ENCODE results near the gene SPEN. TPM values are rescaled to one million over a fixed set of nuclear protein-coding genes. Genes with fewer than 3 reads are reported as not detected.
"Not testable (repeated sequence)": the region's sequence is repeated elsewhere in the genome, so short reads cannot be mapped to it uniquely, and the experiment has no call there.

SPEN gene
- total RNA-seq, 1 donor from 2014 or later, result 33.5 TPM

DNA sequence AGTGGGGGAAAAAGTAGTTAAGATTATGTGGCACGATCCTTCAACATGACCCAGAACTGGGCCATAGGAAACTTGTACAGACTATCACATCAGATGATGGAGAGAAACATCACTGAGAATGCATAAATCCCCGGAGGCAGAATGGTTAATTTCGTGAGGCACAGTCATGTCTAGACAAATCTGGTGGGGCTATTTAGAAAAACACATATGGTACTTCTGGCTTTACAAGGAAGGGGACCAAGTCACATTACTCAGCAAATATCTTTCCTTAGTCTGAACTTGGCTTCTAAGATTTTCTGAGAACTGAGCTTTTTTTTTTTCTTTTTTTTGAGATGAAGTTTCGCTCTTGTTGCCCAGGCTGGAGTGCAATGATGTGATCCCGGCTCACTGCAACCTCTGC, 30.8 kb upstream of the SPEN start:
- H3K4me3 Mint-ChIP-seq (ENCODE audit: unreplicated experiment), result no peak overlapping the region
- no peaks in the 10 kb centered on the region for H3K4me1 Mint-ChIP-seq (ENCODE audit: unreplicated experiment)
- H3K27ac Mint-ChIP-seq (ENCODE audit: unreplicated experiment), result no peak overlapping the region
- no peaks in the 10 kb centered on the region for H3K27me3 Mint-ChIP-seq (ENCODE audit: unreplicated experiment)
- no peaks in the 10 kb centered on the region for H3K9me3 Mint-ChIP-seq (ENCODE audit: unreplicated experiment)
- DNase-seq (ENCODE audit: low spot score), result no peak
- TF ChIP-seq, protein P1, sequence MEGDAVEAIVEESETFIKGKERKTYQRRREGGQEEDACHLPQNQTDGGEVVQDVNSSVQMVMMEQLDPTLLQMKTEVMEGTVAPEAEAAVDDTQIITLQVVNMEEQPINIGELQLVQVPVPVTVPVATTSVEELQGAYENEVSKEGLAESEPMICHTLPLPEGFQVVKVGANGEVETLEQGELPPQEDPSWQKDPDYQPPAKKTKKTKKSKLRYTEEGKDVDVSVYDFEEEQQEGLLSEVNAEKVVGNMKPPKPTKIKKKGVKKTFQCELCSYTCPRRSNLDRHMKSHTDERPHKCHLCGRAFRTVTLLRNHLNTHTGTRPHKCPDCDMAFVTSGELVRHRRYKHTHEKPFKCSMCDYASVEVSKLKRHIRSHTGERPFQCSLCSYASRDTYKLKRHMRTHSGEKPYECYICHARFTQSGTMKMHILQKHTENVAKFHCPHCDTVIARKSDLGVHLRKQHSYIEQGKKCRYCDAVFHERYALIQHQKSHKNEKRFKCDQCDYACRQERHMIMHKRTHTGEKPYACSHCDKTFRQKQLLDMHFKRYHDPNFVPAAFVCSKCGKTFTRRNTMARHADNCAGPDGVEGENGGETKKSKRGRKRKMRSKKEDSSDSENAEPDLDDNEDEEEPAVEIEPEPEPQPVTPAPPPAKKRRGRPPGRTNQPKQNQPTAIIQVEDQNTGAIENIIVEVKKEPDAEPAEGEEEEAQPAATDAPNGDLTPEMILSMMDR (IDR thresholded peaks at IDR 0.05; ENCODE audit: unreplicated experiment), result no peak
- no peaks in the 10 kb centered on the region for H3K36me3 Mint-ChIP-seq (ENCODE audit: low read depth, unreplicated experiment)

DNA sequence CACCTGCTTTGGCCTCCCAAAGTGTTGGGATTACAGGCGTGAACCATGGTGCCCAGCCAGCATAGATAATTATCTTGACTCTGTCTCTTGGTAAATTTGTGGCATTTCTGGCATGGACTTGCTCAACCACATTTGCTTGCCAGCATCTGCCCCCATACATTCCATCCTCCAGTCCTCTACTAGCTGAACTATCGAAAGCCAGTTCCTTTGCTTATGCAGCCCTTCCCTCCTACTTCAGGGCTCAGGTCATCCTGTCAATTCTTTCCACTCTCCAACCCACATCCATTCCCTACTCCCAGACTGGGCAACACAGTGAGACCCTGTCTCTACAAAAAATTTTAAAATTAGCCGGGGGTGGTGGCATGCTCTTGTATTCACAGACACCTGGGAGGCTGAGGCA, 27.0 kb upstream of the SPEN start:
- no peaks in the 10 kb centered on the region for H3K9me3 Mint-ChIP-seq (ENCODE audit: unreplicated experiment)
- H3K4me3 Mint-ChIP-seq (ENCODE audit: unreplicated experiment), result no peak overlapping the region
- DNase-seq (ENCODE audit: low spot score), result no peak
- peak overlapping the region; percentile 40 for H3K27ac Mint-ChIP-seq (ENCODE audit: unreplicated experiment)
- no peaks in the 10 kb centered on the region for H3K4me1 Mint-ChIP-seq (ENCODE audit: unreplicated experiment)
- no peaks in the 10 kb centered on the region for H3K36me3 Mint-ChIP-seq (ENCODE audit: low read depth, unreplicated experiment)
- TF ChIP-seq, protein P1 (IDR thresholded peaks at IDR 0.05; ENCODE audit: unreplicated experiment), result no peak
- H3K27me3 Mint-ChIP-seq (ENCODE audit: unreplicated experiment), result no peaks in the 10 kb centered on the region

DNA sequence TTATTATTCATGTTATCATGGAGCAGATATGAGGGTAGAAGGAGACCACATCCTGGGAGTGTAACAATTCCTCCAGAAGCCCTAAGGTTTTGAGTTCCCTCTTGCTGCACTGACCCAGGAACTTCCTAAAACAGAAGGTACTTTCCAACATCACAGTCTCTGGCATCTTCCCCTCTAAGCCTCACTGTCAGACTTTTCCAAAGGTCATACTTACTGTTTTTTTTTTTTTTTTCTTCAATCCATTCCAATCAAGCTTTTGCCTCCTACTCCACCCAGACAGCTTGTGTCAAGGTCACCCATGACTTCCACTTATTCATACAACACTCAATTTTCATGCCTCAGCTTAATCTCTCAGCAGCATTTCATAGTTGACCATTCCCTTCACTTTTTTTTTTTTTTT, 21.7 kb upstream of the SPEN start:
- no peak overlapping the region for H3K27ac Mint-ChIP-seq (ENCODE audit: unreplicated experiment)
- H3K4me1 Mint-ChIP-seq (ENCODE audit: unreplicated experiment), result peaks cover 7% of the 10 kb centered on the region
- H3K4me3 Mint-ChIP-seq (ENCODE audit: unreplicated experiment), result peak overlapping the region; percentile 31
- no peaks in the 10 kb centered on the region for H3K9me3 Mint-ChIP-seq (ENCODE audit: unreplicated experiment)
- TF ChIP-seq, protein P1 (IDR thresholded peaks at IDR 0.05; ENCODE audit: unreplicated experiment), result no peak
- DNase-seq (ENCODE audit: low spot score), result no peak
- peaks cover 5% of the 10 kb centered on the region for H3K27me3 Mint-ChIP-seq (ENCODE audit: unreplicated experiment)
- H3K36me3 Mint-ChIP-seq (ENCODE audit: low read depth, unreplicated experiment), result no peaks in the 10 kb centered on the region

DNA sequence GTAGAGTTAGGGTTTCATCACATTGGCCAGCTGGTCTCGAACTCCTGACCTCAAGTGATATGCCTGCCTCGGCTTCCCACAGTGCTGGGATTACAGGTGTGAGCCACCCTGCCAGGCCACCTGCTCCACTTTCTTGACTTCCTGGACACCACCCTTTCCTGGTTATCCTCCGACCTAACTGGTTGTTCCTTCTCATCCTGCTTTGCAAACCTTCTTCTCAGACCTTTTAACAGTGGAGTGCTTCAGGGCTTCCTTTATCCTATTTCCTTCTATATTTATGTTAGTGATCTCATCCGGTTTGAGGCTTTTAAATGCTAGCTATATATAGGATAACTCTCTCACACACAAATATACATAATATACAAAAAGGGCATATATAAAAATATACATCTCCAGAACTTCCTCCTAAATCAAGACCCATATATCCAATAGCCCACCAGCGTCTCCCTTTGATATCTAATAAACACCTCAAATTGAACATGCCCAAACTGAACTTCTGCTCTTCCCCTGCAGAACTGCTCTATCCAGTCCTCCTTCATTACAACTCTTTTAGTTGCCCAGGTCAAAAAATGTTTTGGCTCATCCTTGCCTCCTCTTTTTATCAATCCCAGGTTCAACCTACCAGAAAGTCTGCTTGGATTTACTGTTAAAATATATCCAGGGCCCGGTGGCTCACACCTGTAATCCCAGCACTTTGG, 20.5 kb upstream of the SPEN start:
- DNase-seq (ENCODE audit: low spot score), result no peak
- Mint-ChIP-seq H3K4me3 (ENCODE audit: unreplicated experiment) (no peak overlapping the region), H3K27ac (ENCODE audit: unreplicated experiment) (no peak overlapping the region), H3K4me1 (ENCODE audit: unreplicated experiment) (peaks cover 11% of the 10 kb centered on the region), H3K27me3 (ENCODE audit: unreplicated experiment) (peaks cover 5% of the 10 kb centered on the region), H3K9me3 (ENCODE audit: unreplicated experiment) (no peaks in the 10 kb centered on the region), H3K36me3 (ENCODE audit: low read depth, unreplicated experiment) (peaks cover 4% of the 10 kb centered on the region)
- TF ChIP-seq, protein P1 (IDR thresholded peaks at IDR 0.05; ENCODE audit: unreplicated experiment), result no peak

DNA sequence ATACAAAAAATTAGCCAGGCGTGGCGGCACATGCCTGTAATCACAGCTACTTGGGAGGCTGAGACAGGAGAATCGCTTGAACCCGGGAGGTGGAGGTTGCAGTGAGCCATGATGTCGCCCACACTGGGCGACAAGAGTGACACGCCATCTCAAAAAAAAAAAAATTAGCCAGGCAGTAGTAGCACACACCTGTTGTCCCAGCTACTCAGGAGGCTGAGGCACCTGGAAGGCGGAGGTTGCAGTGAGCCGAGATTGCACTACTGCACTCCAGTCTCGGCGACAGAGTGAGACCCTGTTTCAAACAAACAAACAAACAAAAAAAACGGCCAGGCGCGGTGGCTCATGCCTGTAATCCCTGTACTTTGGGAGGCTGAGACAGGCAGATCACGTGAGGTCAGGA, 19.9 kb upstream of the SPEN start:
- H3K4me3 Mint-ChIP-seq (ENCODE audit: unreplicated experiment); H3K9me3 Mint-ChIP-seq (ENCODE audit: unreplicated experiment); H3K27me3 Mint-ChIP-seq (ENCODE audit: unreplicated experiment); DNase-seq (ENCODE audit: low spot score); H3K27ac Mint-ChIP-seq (ENCODE audit: unreplicated experiment); H3K36me3 Mint-ChIP-seq (ENCODE audit: low read depth, unreplicated experiment): not testable (repeated sequence)
- peaks cover 12% of the 10 kb centered on the region for H3K4me1 Mint-ChIP-seq (ENCODE audit: unreplicated experiment)

DNA sequence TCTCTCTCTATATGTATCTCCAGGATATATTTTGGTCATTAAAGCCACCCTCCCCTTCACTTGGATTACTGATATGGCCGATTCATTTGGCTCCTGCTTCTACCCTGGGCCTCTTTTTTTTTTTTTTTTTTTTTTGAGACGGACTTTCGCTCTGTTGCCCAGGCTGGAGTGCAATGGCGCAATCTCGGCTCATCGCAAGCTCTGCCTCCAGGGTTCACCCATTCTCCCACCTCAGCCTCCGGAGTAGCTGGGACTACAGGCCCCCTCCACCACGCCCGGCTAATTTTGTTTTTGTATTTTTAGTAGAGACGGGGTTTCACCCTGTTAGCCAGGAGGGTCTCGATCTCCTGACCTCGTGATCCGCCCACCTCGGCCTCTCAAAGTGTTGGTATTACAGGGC, 18.6 kb upstream of the SPEN start:
- not testable (repeated sequence) for H3K4me3 Mint-ChIP-seq (ENCODE audit: unreplicated experiment); H3K27me3 Mint-ChIP-seq (ENCODE audit: unreplicated experiment); H3K9me3 Mint-ChIP-seq (ENCODE audit: unreplicated experiment); DNase-seq (ENCODE audit: low spot score); H3K36me3 Mint-ChIP-seq (ENCODE audit: low read depth, unreplicated experiment); H3K27ac Mint-ChIP-seq (ENCODE audit: unreplicated experiment)
- peaks cover 18% of the 10 kb centered on the region for H3K4me1 Mint-ChIP-seq (ENCODE audit: unreplicated experiment)
